Measurements from ENCODE around the gene CLDN24.

The CLDN24 gene

DNA sequence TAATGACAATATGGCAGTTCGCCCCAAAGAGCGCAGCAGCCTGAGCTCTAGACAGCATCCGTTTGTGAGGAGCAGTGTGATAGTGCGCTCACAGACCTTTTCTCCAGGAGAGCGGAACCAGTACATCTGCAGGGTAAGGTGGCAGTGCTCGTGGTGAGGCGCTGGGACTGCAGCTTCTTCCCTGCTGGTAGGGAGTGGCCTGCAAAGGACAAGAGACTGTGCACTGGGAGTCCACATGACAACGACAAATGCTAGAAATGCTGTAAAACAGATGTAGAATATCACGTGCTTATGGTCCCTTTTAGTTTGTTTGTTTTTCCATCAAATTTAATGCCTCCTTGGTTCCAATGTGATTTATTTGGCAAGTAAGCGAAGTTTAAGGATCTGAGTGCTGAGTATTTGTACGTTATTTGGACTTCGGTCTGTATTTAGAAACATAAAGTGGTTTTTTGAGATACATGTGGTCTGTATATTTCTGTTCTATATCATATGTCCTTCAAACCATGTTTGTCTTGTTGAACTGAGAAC is 37.9 kb downstream of the CLDN24 start:
- DNase-seq (ENCODE audit: low read depth in 2 of 2): no peak

DNA sequence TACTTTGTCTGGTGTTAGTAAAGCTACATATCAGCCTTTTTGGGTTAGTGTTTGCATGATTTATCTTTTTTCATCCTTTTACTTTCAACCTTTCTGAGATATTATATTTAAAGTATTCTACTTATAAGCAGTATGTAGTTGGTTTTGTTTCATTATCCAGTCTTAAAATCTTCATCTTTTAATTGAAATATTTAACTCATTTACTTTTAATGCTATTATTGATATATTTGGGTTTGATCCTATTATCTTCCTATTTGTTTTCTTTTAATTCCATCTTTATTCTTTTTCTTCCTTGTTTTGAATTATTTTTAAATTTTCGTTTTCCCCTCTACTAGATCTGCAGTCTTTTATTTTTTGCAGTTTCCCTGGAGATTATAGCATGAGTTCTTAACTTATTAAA is 46.1 kb downstream of the CLDN24 start:
- DNase-seq (ENCODE audit: low read depth in 2 of 2): no peak

- no peak for DNase-seq (ENCODE audit: low read depth in 2 of 2)
Measured at GRCh38 chr4:183272384-183272783, 49.8 kb downstream of the CLDN24 start.

Data from fibroblast of skin of left quadriceps (primary cell).